Thoracic aorta (tissue), 2 donors: Measurements from ENCODE around the gene CDX4. TPM values are rescaled to one million over a fixed set of nuclear protein-coding genes. Genes with fewer than 3 reads are reported as not detected.
"Not testable (repeated sequence)": the region's sequence is repeated elsewhere in the genome, so short reads cannot be mapped to it uniquely, and the experiment has no call there.

Experiments
- ATAC-seq: fragments of 150-250 bp; one replicate; pipeline ENCODE4 v1.8.0; 2017; ENCODE audit warnings: low read depth; ENCODE audit not compliant: insufficient number of reproducible peaks, low FRiP score
- DNase-seq: peaks from one replicate; pipeline ENCODE4 v3.0.0-alpha.2; 2020; ENCODE audit warnings: low spot score
- H3K27ac ChIP-seq, 2 donors: fragments of 200-600 bp; sonication (generic); 1 replicate in 1 of 2; 2 replicates in 1 of 2; pipeline ENCODE4 v1.5.1; 2016; ENCODE audit warnings: mild to moderate bottlenecking in 2 of 2, moderate library complexity in 2 of 2
- H3K27me3 ChIP-seq: fragments of 200-600 bp; sonication (generic); replicated peaks from 2 replicates; pipeline ENCODE4 v1.6.0; 2016; ENCODE audit warnings: mild to moderate bottlenecking; ENCODE audit not compliant: insufficient read depth
- H3K36me3 ChIP-seq: fragments of 200-600 bp; sonication (generic); one replicate; pipeline ENCODE4 v1.5.1; 2016
- H3K4me1 ChIP-seq, 2 donors: fragments of 200-600 bp; sonication (generic); 1 replicate in 1 of 2; 2 replicates in 1 of 2; pipeline versions ENCODE4 v1.5.1 to v1.6.0; 2016; ENCODE audit warnings: low read depth in 2 of 2, mild to moderate bottlenecking in 1 of 2; ENCODE audit not compliant: control insufficient read depth in 1 of 2
- H3K4me3 ChIP-seq: fragments of 200-600 bp; sonication (generic); 2 replicates; pipeline ENCODE4 v1.5.1; 2016; ENCODE audit warnings: mild to moderate bottlenecking
- H3K9me3 ChIP-seq: fragments of 200-600 bp; sonication (generic); 2 replicates; pipeline ENCODE4 v1.5.1; 2016
- total RNA-seq, 2 donors: library from RNA; depleted of rRNA; stranded (reverse); fragments of >200 nt; gene quantifications; one replicate each; pipeline versions ENCODE4 v1.1.0 to v1.2.3, GENCODE V29; 2016
- TF ChIP-seq, protein P1 (sequence below): fragments of 200-600 bp; sonication (generic); IDR thresholded peaks from one replicate; pipeline ENCODE4 v1.5.1; 2019; ENCODE audit warnings: antibody characterized with exemption

Gene CDX4
- total RNA-seq, 2 donors from 2014 or later, result not detected

DNA sequence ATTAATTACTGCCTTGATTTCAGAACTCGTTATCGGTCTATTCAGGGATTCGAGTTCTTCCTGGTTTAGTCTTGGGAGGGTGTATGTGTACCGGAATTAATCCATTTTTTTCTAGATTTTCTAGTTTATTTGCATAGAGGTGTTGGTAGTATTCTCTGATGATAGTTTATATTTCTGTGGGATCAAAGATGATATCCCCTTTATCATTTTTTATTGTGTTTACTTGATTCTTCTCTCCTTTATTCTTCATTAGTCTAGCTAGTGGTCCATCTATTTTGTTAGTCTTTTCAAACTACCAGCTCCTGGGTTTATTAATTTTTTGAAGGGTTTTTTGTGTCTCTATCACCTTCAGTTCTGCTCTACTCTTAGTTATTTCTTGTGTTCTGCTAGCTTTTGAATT is 32.1 kb downstream of the CDX4 start:
- Histone ChIP-seq H3K9me3 (no peaks in the 10 kb centered on the region), H3K4me3 (no peak overlapping the region), H3K4me1 (no peaks in the 10 kb centered on the region), H3K36me3 (no peaks in the 10 kb centered on the region), H3K27me3 (no peaks in the 10 kb centered on the region), H3K27ac (no peak overlapping the region)
- DNase-seq, result no peak
- TF ChIP-seq, protein P1, sequence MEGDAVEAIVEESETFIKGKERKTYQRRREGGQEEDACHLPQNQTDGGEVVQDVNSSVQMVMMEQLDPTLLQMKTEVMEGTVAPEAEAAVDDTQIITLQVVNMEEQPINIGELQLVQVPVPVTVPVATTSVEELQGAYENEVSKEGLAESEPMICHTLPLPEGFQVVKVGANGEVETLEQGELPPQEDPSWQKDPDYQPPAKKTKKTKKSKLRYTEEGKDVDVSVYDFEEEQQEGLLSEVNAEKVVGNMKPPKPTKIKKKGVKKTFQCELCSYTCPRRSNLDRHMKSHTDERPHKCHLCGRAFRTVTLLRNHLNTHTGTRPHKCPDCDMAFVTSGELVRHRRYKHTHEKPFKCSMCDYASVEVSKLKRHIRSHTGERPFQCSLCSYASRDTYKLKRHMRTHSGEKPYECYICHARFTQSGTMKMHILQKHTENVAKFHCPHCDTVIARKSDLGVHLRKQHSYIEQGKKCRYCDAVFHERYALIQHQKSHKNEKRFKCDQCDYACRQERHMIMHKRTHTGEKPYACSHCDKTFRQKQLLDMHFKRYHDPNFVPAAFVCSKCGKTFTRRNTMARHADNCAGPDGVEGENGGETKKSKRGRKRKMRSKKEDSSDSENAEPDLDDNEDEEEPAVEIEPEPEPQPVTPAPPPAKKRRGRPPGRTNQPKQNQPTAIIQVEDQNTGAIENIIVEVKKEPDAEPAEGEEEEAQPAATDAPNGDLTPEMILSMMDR, result no peak
- ATAC-seq, result no peak

- Histone ChIP-seq H3K4me3 (no peak overlapping the region), H3K27ac (no peak overlapping the region), H3K27me3 (no peaks in the 10 kb centered on the region), H3K36me3 (no peaks in the 10 kb centered on the region), H3K4me1 (no peaks in the 10 kb centered on the region), H3K9me3 (no peaks in the 10 kb centered on the region)
- TF ChIP-seq, protein P1, result no peak
- DNase-seq (no peak), ATAC-seq (no peak)
Observed at GRCh38 chrX:73481521-73481920, 34.7 kb downstream of the CDX4 start.

DNA sequence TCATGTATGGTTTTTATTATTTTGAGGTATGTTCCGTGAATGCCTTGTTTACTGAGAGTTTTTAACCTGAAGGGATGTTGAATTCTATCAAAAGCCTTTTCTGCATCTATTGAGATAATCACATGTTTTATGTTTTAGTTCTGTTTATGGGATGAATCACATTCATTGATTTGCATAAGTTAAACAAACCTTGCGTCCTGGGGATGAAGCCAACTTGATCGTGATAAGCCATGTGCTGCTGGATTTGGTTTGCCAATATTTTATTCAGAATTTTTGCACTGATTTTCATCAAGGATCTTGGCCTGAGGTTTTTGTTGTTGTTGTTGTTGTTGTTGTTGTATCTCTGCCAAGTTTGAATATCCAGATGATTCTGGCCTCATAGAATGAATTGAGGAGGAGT is 43.8 kb downstream of the CDX4 start:
- DNase-seq (no peak), ATAC-seq (no peak)
- H3K4me3 ChIP-seq, result no peak overlapping the region
- no peaks in the 10 kb centered on the region for H3K4me1 ChIP-seq
- TF ChIP-seq, protein P1, result no peak
- H3K27ac ChIP-seq, result no peak overlapping the region
- no peaks in the 10 kb centered on the region for H3K36me3 ChIP-seq
- H3K27me3 ChIP-seq, result no peaks in the 10 kb centered on the region
- no peaks in the 10 kb centered on the region for H3K9me3 ChIP-seq

DNA sequence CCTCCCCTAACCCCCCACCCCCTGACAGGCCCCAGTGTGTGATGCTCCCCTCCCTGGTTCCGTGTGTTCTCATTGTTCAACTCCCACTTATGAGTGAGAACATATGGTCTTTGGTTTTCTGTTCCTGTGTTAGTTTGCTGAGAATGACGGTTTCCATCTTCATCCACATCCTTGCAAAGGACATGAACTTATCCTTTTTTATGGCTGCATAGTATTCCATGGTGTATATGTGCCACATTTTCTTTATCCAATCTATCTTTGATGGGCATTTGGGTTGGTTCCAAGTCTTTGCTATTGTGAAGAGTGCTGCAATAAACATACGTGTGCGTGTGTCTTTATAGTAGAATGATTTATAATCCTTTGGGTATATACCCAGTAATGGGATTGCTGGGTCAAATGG is 45.3 kb downstream of the CDX4 start:
- H3K27me3 ChIP-seq, H3K4me3 ChIP-seq, H3K36me3 ChIP-seq, ATAC-seq, DNase-seq, H3K9me3 ChIP-seq, H3K4me1 ChIP-seq, H3K27ac ChIP-seq: not testable (repeated sequence)

Other genes starting within 250 kb of the CDX4 start
- gene NAP1L2, start 232.2 kb upstream of the CDX4 start, total RNA-seq, result 1 to 10 TPM; 4.2 TPM
- 10 to 100 TPM in 1 of 2 donors, 1 to 10 TPM in 1; 8.5 to 18.9 TPM for gene CHIC1, start 116.1 kb downstream of the CDX4 start, total RNA-seq